Mammary epithelial cell (primary cell): ENCODE results near the gene HCRT.
"Not testable (repeated sequence)": the region's sequence is repeated elsewhere in the genome, so short reads cannot be mapped to it uniquely, and the experiment has no call there.

ENCODE experiments used
- CTCF ChIP-seq, 2 donors: IDR thresholded peaks in 1 of 2; conservative IDR thresholded peaks in 1 of 2; 2 replicates each; pipeline ENCODE4 v1.5.1; 2011 to 2012; ENCODE audit warnings: inconsistent platforms in 2 of 2, low read length in 2 of 2, mild to moderate bottlenecking in 2 of 2, control low read depth in 1 of 2, low read depth in 1 of 2; ENCODE audit not compliant: insufficient read depth in 1 of 2; ENCODE audit errors: extremely low read depth in 1 of 2
- EZH2 ChIP-seq: IDR thresholded peaks from 2 replicates; pipeline ENCODE4 v1.6.1; 2012; ENCODE audit warnings: low read length, inconsistent platforms, borderline replicate concordance

DNA sequence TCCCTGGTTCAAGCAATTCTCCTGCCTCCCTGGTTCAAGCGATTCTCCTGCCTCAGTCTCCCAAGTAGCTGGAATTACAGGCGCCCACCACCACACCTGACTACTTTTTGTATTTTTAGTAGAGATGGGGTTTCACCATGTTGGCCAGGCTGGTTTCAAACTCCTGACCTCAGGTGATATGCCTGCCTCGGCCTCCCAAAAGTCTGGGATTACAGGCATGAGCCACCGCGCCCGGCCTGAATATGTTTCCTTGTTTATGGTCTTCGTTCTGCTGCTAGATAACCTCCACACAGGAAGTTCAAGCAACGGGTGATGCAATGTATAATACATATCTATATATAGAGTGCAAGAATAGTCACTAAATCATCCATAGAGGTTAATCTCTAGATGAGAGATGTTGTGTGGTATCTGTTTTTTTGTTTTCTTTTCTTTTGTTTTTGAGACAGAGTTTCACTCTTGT, 20.9 kb upstream of the HCRT start:
- TF ChIP-seq CTCF (conservative IDR thresholded peaks at IDR 0.05 in 1 of 2, IDR thresholded peaks at IDR 0.05 in 1 of 2; ENCODE audit: extremely low read depth in 1 of 2, insufficient read depth in 1 of 2, low read depth in 1 of 2, low read length in 2 of 2); EZH2: not testable (repeated sequence)
